H1 (cell line): ENCODE results near the gene KLHL30. TPM values are rescaled to one million over a fixed set of nuclear protein-coding genes. Genes with fewer than 3 reads are reported as not detected.

Experiments
- CTCF ChIA-PET: fragments of 300-600 bp; sonication (Branson Sonifier 250); formaldehyde crosslinking; loops from one replicate; lab custom pipeline; 2021; ENCODE audit not compliant: partially characterized antibody; lab: Charles Lee
- POLR2A ChIA-PET: fragments of 300-600 bp; sonication (Branson Sonifier 250); formaldehyde crosslinking; loops from one replicate; lab custom pipeline; 2021; ENCODE audit warnings: inconsistent platforms; ENCODE audit not compliant: partially characterized antibody; lab: Charles Lee
- DNase-seq, 2 experiments: peaks; one replicate each; pipeline versions ENCODE4 v3.0.0 to v3.0.0-alpha.2; 2010 to 2022; ENCODE audit warnings: low spot score in 2 of 2, low read depth in 1 of 2, mixed read lengths in 1 of 2
- FAIRE-seq: peaks from 2 replicates; lab custom pipeline; 2011; peaks lifted over from hg19 to GRCh38; lab: Jason Lieb, UNC
- H2AFZ ChIP-seq: 2 replicates; pipeline ENCODE4 v1.8.1; 2012; ENCODE audit warnings: low read length, inconsistent platforms
- H2AK5ac ChIP-seq: 2 replicates; pipeline ENCODE4 v1.6.1; 2013; ENCODE audit warnings: low read depth, low read length
- H2BK120ac ChIP-seq: replicated peaks from 2 replicates; pipeline ENCODE3; 2013; ENCODE audit warnings: low read depth, low read length, inconsistent platforms
- H2BK12ac ChIP-seq: 2 replicates; pipeline ENCODE4 v1.6.1; 2013; ENCODE audit warnings: low read depth, low read length
- H2BK15ac ChIP-seq: 2 replicates; pipeline ENCODE4 v1.6.1; 2013; ENCODE audit warnings: low read length
- H2BK20ac ChIP-seq: 2 replicates; pipeline ENCODE4 v1.6.1; 2013; ENCODE audit warnings: low read length
- H2BK5ac ChIP-seq: 2 replicates; pipeline ENCODE4 v1.6.1; 2013; ENCODE audit warnings: low read depth, low read length
- H3K14ac ChIP-seq: 2 replicates; pipeline ENCODE4 v1.6.1; 2013; ENCODE audit warnings: inconsistent platforms; ENCODE audit not compliant: insufficient read length
- H3K18ac ChIP-seq: 2 replicates; pipeline ENCODE4 v1.6.1; 2013; ENCODE audit warnings: low read length; ENCODE audit errors: extremely low read depth
- H3K23ac ChIP-seq: 2 replicates; pipeline ENCODE4 v1.6.1; 2013; ENCODE audit warnings: inconsistent platforms; ENCODE audit not compliant: insufficient read length
- H3K23me2 ChIP-seq: 2 replicates; pipeline ENCODE4 v1.6.1; 2013; ENCODE audit warnings: low read depth, low read length
- H3K27ac ChIP-seq: 2 replicates; pipeline ENCODE4 v1.6.1; 2011; ENCODE audit warnings: low read depth, low read length, inconsistent platforms
- H3K27me3 ChIP-seq, 4 experiments: replicated peaks in 1 of 4; 1 replicate in 1 of 4; 2 replicates in 3 of 4; pipeline versions ENCODE4 v1.6.1 to v1.8.1; 2011 to 2013; ENCODE audit warnings: low read length in 3 of 4, mild to moderate bottlenecking in 3 of 4, inconsistent platforms in 2 of 4, mixed read lengths in 2 of 4, moderate library complexity in 1 of 4; ENCODE audit not compliant: control insufficient read depth in 3 of 4, insufficient read depth in 3 of 4; ENCODE audit errors: extremely low read depth in 1 of 4
- H3K36me3 ChIP-seq, 4 experiments: 2 replicates each; pipeline versions ENCODE4 v1.6.1 to v1.8.1; 2011 to 2013; ENCODE audit warnings: mild to moderate bottlenecking in 4 of 4, low read length in 3 of 4, moderate library complexity in 2 of 4, control low read depth in 1 of 4, inconsistent platforms in 1 of 4; ENCODE audit not compliant: insufficient read depth in 4 of 4, control insufficient read depth in 2 of 4
- H3K4ac ChIP-seq: replicated peaks from 2 replicates; pipeline ENCODE3; 2013; ENCODE audit warnings: low read length, low read depth, mixed read lengths, inconsistent platforms; ENCODE audit not compliant: insufficient read length
- H3K4me1 ChIP-seq, 4 experiments: replicated peaks in 1 of 4; 1 replicate in 1 of 4; 2 replicates in 3 of 4; pipeline versions ENCODE4 v1.6.1 to v1.8.1; 2011 to 2013; ENCODE audit warnings: low read length in 3 of 4, inconsistent platforms in 2 of 4, mixed read lengths in 1 of 4; ENCODE audit not compliant: insufficient read depth in 4 of 4, control insufficient read depth in 3 of 4
- H3K4me2 ChIP-seq, 2 experiments: 2 replicates each; pipeline versions ENCODE4 v1.6.1 to v1.8.1; 2011 to 2013; ENCODE audit warnings: low read depth in 2 of 2, low read length in 2 of 2, control low read depth in 1 of 2, inconsistent platforms in 1 of 2, mild to moderate bottlenecking in 1 of 2; ENCODE audit not compliant: insufficient read depth in 1 of 2
- H3K4me3 ChIP-seq, 4 experiments: fragments of 200-600, 300-600 bp in 1 of 4; sonication (generic), shearing (Covaris generic), sonication (Bioruptor Twin) in 1 of 4; 2 replicates each; pipeline versions ENCODE4 v1.5.1 to v1.8.1; 2011 to 2016; ENCODE audit warnings: low read length in 4 of 4, low read depth in 3 of 4, control low read depth in 2 of 4, inconsistent platforms in 2 of 4, mild to moderate bottlenecking in 2 of 4, mixed read lengths in 1 of 4, moderate library complexity in 1 of 4; ENCODE audit not compliant: insufficient read depth in 2 of 4; ENCODE audit errors: extremely low read depth in 1 of 4
- H3K56ac ChIP-seq: replicated peaks from 2 replicates; pipeline ENCODE3; 2013; ENCODE audit warnings: low read depth, mild to moderate bottlenecking, mixed read lengths, low read length, inconsistent platforms; ENCODE audit not compliant: insufficient read length
- H3K79me1 ChIP-seq: 2 replicates; pipeline ENCODE4 v1.6.1; 2013; ENCODE audit warnings: low read depth, low read length, control low read depth
- H3K79me2 ChIP-seq, 2 experiments: 2 replicates each; pipeline versions ENCODE4 v1.6.1 to v1.8.1; 2012 to 2013; ENCODE audit warnings: low read length in 2 of 2, mild to moderate bottlenecking in 2 of 2, inconsistent platforms in 1 of 2; ENCODE audit not compliant: insufficient read depth in 2 of 2, control insufficient read depth in 1 of 2
- H3K9ac ChIP-seq, 4 experiments: replicated peaks in 1 of 4; 1 replicate in 1 of 4; 2 replicates in 3 of 4; pipeline versions ENCODE4 v1.6.1 to v1.8.1; 2011 to 2013; ENCODE audit warnings: low read depth in 3 of 4, low read length in 3 of 4, control low read depth in 2 of 4, mild to moderate bottlenecking in 2 of 4, moderate library complexity in 2 of 4, inconsistent platforms in 1 of 4; ENCODE audit errors: extremely low read depth in 1 of 4
- H3K9me3 ChIP-seq, 2 experiments: 2 replicates each; pipeline versions ENCODE4 v1.6.1 to v1.8.1; 2012 to 2013; ENCODE audit warnings: mild to moderate bottlenecking in 2 of 2, moderate library complexity in 2 of 2, control low read depth in 1 of 2, inconsistent platforms in 1 of 2, low read depth in 1 of 2, low read length in 1 of 2, mixed read lengths in 1 of 2; ENCODE audit not compliant: insufficient read depth in 2 of 2
- H4K20me1 ChIP-seq, 2 experiments: replicated peaks in 1 of 2; 2 replicates each; pipeline versions ENCODE3 to v1.8.1; 2011 to 2013; ENCODE audit warnings: inconsistent platforms in 2 of 2, low read length in 2 of 2, mild to moderate bottlenecking in 1 of 2; ENCODE audit not compliant: insufficient read depth in 2 of 2, control insufficient read depth in 1 of 2
- H4K5ac ChIP-seq: 2 replicates; pipeline ENCODE4 v1.6.1; 2013; ENCODE audit warnings: low read length, low read depth, mixed read lengths, inconsistent platforms; ENCODE audit not compliant: insufficient read length
- H4K8ac ChIP-seq: 2 replicates; pipeline ENCODE4 v1.8.0; 2013; ENCODE audit warnings: mild to moderate bottlenecking, moderate library complexity, low read length, inconsistent platforms; ENCODE audit not compliant: insufficient read depth; ENCODE audit errors: extremely low read depth
- H4K91ac ChIP-seq: replicated peaks from 2 replicates; pipeline ENCODE3; 2013; ENCODE audit warnings: low read length, mixed read lengths, inconsistent platforms; ENCODE audit not compliant: insufficient read length
- CHD2 ChIP-seq: IDR thresholded peaks from 2 replicates; pipeline ENCODE4 v1.6.1; 2012; ENCODE audit warnings: low read length, improper control_type of control experiment
- CTCF ChIP-seq, 3 experiments: IDR thresholded peaks; 1 replicate in 2 of 3; 2 replicates in 1 of 3; pipeline versions ENCODE4 v1.5.1 to v1.6.1; 2011; ENCODE audit warnings: low read length in 3 of 3, mild to moderate bottlenecking in 3 of 3, inconsistent platforms in 2 of 3, low read depth in 1 of 3, moderate library complexity in 1 of 3; ENCODE audit not compliant: insufficient read depth in 1 of 3; ENCODE audit errors: control extremely low read depth in 1 of 3
- SP4 ChIP-seq: IDR thresholded peaks from 2 replicates; pipeline ENCODE4 v1.6.1; 2012; ENCODE audit warnings: low read length, inconsistent platforms
- WGBS, 2 experiments: shearing (Covaris generic) in 1 of 2; methylation state at CpG; one replicate each; pipeline versions ENCODE4 v1.1.6 to v1.1.7; 2013 to 2015; ENCODE audit warnings: low lambda C conversion rate in 2 of 2, mixed read lengths in 2 of 2, inconsistent platforms in 1 of 2, low coverage in 1 of 2, missing lambda C conversion rate in 1 of 2; ENCODE audit not compliant: insufficient replicate concordance in 2 of 2, insufficient coverage in 1 of 2, insufficient read length in 1 of 2; ENCODE audit errors: extremely low coverage in 1 of 2, missing lambda C conversion rate in 1 of 2; 5-methylcytosine and 5-hydroxymethylcytosine counted together
- polyA plus RNA-seq, 7 experiments: library from polyadenylated mRNA; depleted of rRNA in 3 of 7; stranded (reverse) in 5 of 7; unstranded in 2 of 7; fragments of >200 nt in 5 of 7; fragments of 200-250 nt in 2 of 7; gene quantifications; 1 replicate in 5 of 7; 2 replicates in 1 of 7; 4 replicates in 1 of 7; pipeline versions ENCODE4 v1.2.1 to v1.2.3, GENCODE V29; 2011 to 2013; ENCODE audit warnings: missing spikeins in 2 of 7, mixed read lengths in 2 of 7
- total RNA-seq: library from RNA; stranded (reverse); fragmentation: NEBNext Ultra II Directional; extraction: Animal tissue kit (Norgen Biotek cat#: 25700); gene quantifications from 2 replicates; pipeline ENCODE4 v1.2.1, GENCODE V29; 2021

KLHL30 gene
- total and polyA plus RNA-seq, 2 of the 8 experiments (the other 6 are each of a cell fraction or from before 2014, with no cell fraction given): not detected

DNA sequence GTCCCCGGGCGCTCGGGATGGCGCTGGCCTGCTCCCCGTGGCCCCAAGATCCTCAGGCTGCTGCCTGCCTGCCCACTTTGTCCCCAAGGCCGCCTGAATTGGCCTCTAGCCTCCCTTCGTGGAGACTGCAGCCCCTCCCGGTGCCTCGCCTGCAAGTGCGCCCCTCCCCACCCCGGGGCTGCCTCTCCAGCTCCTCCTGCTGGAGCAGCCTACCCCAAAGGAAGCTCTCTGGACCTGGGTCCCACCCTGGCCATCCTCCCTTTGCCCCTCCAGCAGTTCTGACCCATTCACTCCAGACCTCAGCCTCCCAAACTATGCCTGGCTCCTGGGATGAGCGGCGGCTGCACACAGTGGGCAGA is 32.1 kb upstream of the KLHL30 start:
- Histone ChIP-seq H3K4ac (no peak overlapping the region), H3K23ac (no peak overlapping the region), H3K23me2 (no peaks in the 10 kb centered on the region; the same call in 1 of the 2 replicates), H3K4me1 (peaks cover 0 to 16% (median 9%) of the 10 kb centered on the region in 4 experiments; a peak in 6 of 7 replicates), H2AK5ac (no peak overlapping the region), H2BK20ac (no peak overlapping the region), H3K9me3 (no peaks in the 10 kb centered on the region), H3K4me2 (no peak overlapping the region), H4K5ac (no peak overlapping the region), H2BK5ac (no peak overlapping the region), H3K9ac (no peak overlapping the region), H4K20me1 (no peaks in the 10 kb centered on the region), H3K14ac (no peak overlapping the region), H3K18ac (peak overlapping the region; percentile 78; the same call in 1 of the 2 replicates), H4K91ac (peak overlapping the region; percentile 81), H3K4me3 (no peak overlapping the region), H3K27ac (no peak overlapping the region), H3K79me2 (no peaks in the 10 kb centered on the region), H3K79me1 (no peaks in the 10 kb centered on the region), H2BK120ac (no peak overlapping the region), H3K56ac (no peak overlapping the region), H3K36me3 (no peaks in the 10 kb centered on the region), H2AFZ (no peak overlapping the region), H4K8ac (peak overlapping the region; percentile 45; the same call in 1 of the 2 replicates), H3K27me3 (no peaks in the 10 kb centered on the region; a peak in 1 of 7 replicates), H2BK15ac (no peak overlapping the region), H2BK12ac (no peak overlapping the region)
- CTCF ChIA-PET: interaction anchor here (0.7 to 5.0 kb wide), 21 partner anchors 8 to 249 kb away, joined by 3 to 24 read pairs (median 4); partner anchors contain the start of genes ESPNL and KLHL30
- DNase-seq (peak in 1 of 2 experiments; percentile 66), FAIRE-seq (no peak)
- POLR2A ChIA-PET: interaction anchor here (0.9 to 1.2 kb wide), 2 partner anchors 29 to 203 kb away, joined by 3 read pairs; no protein-coding TSS in a partner anchor
- 86% methylated on average over 13 of the region's 13 CpGs; no CpG with 5 or more reads in 1 of the 2 experiments for WGBS, 2 experiments
- TF ChIP-seq CHD2 (no peak), SP4 (no peak), CTCF (IDR thresholded peaks at IDR 0.05; ENCODE audit: control extremely low read depth in 1 of 3, insufficient read depth in 1 of 3, low read depth in 1 of 3, low read length in 3 of 3) (peak in 2 of 3 experiments; percentile 27 to 41; a peak in 3 of 4 replicates)
